CD4-positive, alpha-beta T cell treated with Interleukin-12 subunit alpha and Interleukin-12 subunit beta, for 1 hour (primary cell): Measurements from ENCODE around the gene DPH3.
"Not testable (repeated sequence)": the region's sequence is repeated elsewhere in the genome, so short reads cannot be mapped to it uniquely, and the experiment has no call there.

ENCODE experiments used
- DNase-seq: peaks from one replicate; pipeline ENCODE4 v3.0.0-alpha.2; 2020

The DPH3 gene

DNA sequence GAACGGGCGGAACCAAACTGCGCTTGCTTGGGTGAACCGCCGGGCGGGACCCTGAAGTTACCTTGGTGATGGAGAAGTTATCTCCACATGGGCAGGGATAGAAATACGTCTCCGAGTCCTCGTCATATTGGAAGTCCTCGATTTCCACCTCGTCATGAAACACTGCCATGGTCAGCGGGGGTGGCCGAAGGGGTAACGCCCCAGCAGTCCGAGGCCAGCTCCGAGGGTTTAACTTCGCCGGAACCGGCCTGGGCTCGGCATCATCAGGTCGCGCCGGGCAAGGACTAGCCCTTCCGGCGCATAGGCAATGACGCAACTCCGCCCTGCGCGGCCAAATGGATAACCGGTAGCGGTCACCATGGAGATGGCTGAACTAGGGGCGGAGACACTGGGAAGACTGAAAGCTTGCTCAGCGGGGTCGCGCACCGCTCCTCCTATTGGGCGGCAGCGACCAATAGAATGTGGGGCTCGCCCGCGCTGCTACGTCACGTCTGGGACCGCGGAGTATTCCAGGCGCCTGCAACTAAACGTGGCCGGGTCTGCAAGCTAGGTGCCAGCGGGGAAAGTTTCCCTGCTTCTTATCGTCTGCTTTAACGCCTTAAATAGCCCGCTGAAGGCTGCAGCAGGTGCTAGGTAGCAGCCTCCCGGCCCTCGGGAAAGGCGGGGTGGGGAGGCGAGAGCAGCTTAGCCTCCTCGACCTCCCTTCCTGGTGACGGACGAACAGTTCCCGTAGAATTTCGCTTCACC, at the start of gene DPH3, which contains the start of gene OXNAD1:
Gene DPH3, minus strand, starts transcription at position 236 of the 747 bp plus-strand sequence. Its CDS starts 67 bp downstream, at position 169.
Gene OXNAD1, plus strand, starts transcription at position 505 of the 747 bp plus-strand sequence. CDS start 5,741 bp downstream, outside the sequence.
- peak; percentile 99 for DNase-seq

DNA sequence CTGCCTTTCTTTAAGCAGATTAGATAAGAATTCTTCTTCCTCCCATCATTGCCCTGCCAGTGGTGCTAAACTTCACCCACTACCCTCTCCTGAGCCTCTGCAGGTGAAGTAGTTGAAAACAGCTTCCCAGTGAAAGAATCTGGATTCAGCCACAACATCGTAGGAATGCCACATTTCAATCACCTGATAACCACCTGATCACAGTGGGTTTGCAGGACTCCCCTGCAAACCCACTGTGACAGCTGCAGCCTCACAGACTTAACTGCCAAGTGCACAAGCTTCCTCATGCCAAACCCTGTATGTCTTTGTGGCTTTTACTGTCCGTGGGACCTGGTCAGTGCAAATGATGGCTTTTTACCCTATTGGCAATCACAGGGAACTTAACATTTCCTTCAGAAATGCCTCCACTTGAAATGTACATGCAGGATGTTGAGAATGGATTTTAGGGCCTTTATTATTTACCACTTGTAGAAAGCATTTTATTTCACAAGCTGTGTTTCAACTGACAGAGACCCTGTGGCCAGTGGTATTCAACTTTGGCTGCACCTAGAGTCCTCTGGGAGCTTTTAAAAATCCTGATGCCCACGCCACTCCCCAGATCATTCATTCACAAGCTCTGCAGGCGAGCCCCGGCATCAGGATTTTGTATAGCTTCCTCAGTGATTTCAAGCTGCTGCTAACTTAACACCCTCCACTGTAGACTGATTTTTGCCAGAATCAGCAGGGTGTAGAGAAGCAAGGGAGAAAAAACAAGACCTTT, 49.3 kb upstream of the DPH3 start:
- DNase-seq = no peak

DNA sequence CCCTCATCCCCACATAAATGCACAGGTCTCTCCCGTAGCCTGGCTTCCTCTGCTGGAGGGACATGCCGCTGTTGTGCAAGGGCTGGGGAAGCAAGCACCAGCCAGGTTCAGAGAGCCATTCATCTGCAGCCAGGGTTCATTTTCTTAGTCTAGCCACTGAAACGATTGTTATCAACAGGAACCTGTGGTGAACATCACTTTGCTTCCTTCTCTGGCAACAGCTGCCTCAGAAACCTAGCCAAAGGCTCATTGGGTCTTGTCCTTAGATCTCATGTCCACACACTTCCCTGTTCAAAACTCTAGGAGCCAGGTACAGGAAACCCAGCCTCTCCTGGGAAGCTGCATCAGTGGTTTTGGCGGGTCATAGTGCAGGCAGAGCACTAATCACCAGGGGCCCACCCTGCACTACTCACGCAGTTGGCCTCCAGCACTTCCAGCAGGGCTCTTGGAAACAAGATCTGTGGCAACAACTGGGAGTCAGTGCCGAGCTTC, 47.3 kb upstream of the DPH3 start:
- peak; percentile 74 for DNase-seq

DNA sequence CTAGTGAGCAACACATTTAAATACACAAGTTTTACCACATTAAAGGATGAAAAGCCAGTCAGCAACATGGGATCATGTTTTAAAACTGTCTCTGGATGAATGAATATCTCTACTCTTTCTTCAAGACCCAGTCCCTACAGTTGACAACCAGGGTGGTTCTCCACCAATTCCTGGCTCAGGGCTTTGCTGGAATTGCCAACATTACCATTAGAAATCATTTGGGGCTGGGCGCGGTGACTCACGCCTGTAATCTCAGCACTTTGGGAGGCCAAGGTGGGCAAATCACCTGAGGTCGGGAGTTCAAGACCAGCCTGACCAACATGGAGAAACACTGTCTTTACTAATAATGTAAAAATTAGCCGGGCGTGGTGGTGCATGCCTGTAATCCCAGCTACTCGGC, 45.7 kb upstream of the DPH3 start:
- DNase-seq = not testable (repeated sequence)

DNA sequence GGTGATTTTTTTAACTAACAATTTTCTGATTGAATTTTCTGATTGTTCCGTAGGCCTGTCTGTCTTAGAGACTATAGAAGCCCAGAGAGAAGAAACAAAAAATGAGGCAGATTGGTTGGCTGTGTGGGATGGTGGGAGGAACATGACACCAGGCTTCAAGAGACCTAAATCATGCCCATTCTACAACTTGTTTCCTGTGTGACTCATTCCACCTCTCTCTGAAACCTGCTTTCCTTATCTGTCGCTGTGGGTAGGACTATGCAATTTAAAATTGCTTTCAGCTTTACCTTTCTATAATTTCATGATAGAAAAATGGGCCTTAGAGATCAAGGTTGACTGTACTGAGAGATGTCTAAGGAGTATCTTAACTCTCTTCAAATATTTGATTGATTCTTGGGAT, 44.8 kb upstream of the DPH3 start:
- DNase-seq = peak; percentile 83

DNA sequence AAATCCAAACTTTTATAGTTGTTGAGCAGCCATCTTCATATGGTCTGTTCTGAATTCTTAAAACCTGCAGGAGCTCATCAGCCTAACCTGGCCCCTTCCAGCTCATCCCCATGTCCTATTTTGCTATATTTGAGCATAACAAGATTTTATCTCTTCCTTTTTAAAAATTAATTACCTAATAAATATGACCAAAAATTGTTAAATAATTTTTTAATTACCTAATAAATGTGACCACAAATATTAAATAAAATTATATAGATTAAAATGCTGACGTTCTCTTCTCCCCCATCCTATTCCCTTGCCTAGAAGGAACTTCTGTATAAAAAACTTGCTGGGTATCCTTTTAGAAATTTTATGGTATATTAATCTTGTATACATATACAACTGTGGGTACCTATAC, 44.0 kb upstream of the DPH3 start:
- DNase-seq = no peak

DNA sequence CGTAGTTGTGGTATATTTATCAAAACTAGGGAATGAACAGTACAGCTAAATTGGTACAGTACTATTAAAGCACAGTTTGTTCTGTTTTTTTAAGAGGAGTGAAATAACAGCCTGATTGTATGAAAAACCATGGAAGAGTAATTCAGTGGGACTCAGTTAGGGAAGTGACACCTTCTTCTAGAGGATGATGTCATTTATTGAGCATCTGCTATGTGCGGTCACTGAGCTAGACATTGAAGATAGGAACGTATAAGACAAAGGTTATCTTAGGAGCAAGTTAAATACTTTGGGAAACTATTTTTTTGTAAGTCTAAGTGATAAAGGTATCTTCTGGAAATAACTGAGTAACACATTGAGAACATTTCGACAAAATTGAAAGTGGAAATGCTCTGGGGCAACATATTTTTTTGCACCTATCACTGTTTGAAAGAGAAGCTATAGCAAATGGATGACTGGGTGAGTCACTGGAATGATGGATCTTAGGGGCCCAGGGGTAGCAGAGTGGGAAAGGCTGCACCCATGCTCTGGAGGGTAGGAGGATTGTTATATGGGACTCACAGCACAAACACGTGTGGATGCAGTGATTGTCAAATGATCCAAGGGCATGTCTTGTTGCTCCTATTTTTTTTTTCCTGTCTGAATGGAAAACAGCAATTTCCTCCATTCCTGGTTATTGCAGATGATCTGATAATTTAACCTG, 43.2 kb upstream of the DPH3 start:
- no peak for DNase-seq

DNA sequence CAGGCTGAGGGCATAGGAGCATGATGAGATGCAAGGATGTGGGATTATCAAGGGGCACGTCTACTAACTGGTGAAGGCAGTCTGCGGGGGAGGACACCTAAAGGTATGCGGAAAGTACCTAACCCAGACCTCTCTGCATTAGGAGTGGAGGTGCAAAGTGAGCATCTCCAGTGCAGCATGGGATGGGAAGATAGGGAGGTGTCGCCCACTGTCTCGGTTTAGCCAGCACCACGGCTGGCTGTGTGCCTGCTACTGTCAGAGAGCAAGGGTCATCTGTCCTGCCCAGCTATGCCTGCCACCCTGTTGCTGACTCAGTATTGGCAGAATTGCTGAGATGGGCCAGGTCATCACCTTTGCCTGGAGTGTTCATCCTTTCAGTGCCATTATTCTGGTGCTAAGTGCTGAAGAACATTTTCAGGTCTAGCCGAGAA, 40.4 kb upstream of the DPH3 start:
- DNase-seq = peak; percentile 66

DNA sequence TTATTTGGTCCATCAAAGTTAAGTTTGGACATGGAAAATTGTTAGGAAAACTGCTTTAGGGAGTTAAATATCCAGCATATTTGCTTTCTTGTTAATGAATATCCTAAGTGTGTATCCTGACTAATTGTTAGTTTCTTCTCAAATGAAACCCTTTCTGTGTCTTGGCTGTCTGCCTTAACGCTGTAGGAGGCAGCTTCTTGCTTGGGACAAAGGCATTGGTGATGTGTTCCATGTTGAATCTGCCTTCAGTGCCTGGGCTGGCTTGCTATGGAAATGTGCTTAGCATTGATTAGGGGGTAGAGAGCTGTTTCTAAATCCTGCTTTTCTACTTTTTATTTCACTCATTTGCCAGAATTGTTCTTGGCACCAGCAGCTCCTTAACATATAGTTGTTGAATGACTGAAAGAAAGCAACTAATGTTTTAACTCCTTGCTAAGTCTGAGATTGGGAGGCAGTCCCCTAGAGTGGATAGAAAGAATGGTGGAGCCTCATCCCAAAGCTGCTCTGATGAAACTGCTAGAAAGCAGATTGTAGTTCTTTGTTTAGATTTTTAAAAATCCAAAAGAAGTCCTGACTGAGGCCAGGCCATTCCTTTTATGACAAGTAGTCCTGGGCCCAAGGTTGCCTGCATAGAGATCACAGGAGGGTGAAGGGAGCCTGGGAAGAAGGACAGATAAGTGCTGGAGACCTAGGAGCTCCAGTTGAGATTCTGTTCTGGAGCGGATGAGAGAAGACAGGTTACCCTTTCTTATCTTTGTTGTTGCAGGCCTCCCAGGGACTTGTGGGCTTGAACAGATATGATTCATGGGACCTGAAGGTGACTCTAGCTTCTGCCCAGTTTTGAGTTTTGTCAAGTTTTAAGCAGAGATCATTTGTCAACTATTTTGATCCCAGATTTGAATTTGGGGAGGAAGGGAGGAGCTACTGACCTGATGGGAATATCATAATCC, 39.6 kb upstream of the DPH3 start:
- no peak for DNase-seq

DNA sequence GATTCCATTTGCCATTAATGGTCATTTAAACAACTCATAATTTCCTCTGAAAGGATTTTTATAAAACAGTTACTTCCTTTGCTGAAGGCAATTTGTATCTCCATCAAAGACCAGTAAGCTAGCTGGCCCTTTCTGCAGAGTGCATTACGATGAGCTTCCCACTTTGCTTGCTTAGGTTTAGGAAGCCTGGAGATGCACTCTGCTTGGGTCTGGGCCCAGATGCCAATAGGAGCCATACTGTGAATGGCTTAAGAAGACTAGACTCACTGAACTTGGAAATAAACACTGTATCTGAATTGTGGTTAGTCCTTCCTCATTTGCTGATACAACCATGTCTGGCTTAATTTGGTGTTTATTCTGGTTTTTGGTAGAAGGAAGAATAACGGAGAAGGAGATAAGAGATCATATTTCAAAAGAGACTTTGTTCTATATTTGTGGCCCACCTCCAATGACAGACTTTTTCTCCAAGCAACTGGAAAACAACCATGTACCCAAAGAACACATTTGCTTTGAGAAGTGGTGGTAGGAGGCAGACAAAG, 38.4 kb upstream of the DPH3 start:
- no peak for DNase-seq

DNA sequence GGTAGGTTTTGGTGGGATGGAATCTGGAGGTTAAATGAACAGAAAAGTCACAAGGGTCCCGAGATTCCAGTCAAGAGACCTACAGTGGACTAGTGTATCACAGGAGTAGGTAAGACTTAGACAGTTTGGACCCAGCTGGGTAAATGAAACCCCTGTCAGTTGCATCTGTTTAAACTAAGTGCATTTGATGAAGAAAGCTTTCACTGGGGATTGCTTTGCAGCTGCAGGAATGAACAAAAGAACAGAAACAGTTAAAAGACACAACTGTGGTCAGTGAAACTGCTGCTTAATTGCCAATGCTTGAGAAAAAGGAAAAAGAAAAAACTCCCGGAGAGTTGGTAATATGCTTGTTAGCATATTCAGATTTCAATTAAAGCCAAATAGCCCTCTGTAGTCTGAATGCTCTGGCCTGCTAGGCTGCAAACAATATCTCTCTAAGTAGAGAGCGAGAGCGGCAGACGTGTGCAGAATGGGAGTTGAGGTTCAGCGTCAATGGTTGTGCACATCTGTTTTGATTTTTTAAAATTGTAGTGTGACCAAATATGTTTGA, 37.4 kb upstream of the DPH3 start:
- no peak for DNase-seq

DNA sequence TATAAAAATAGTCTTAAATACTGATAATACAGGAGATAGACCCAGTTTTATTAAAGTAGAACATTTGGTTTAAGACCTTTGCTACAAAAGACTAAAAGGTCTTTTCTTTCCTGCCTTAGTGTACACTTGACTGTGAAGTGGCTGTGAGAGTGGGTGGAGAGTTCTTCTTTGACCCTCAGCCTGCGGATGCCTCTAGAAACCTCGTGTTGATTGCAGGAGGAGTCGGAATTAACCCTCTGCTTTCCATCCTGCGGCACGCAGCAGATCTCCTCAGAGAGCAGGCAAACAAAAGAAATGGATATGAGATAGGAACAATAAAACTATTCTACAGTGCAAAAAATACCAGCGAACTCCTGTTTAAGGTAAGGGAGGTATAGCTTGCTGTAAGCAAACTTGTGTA, 36.8 kb upstream of the DPH3 start:
- DNase-seq = peak; percentile 40

DNA sequence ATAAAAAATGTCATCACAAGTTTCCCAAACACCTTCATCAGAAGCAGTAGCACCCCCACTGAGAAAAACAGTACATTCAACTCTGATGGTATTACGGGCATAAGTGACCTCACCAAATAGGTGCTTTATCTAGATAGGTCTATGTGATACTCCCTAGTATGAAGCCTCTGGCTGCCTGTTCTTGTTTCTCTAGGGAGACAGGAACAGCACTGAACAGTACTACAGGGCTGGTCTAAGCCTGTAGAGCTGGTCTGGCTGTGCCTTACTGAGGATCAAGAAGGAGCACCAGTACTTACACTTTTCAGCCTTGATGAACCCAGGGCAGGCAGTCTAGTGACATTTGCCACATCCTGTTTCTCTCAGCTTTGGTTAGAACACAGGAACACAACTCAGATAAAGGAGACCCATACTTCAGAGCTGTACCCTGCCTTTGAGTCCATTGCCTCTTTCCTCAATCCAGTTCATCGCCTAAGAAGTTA, 36.2 kb upstream of the DPH3 start:
- peak; percentile 77 for DNase-seq

DNA sequence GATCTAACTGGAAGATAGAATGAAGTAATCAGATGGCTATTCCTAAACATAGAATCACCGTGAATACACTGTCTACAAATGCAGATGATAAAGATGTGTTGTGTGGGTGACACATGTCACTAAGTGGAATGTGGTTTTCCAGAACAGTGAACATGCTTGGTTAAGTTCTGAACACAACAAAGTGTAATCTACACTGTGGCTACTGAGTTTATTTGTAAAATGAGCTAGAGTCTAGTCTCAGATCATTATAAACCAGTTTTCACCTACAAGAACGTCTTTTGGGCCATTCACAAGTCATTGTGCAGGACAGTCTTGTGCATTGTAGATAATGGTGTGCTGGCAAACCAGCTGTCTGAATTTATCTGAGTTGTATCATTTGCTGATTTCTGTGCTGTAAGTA, 35.6 kb upstream of the DPH3 start:
- peak; percentile 51 for DNase-seq

DNA sequence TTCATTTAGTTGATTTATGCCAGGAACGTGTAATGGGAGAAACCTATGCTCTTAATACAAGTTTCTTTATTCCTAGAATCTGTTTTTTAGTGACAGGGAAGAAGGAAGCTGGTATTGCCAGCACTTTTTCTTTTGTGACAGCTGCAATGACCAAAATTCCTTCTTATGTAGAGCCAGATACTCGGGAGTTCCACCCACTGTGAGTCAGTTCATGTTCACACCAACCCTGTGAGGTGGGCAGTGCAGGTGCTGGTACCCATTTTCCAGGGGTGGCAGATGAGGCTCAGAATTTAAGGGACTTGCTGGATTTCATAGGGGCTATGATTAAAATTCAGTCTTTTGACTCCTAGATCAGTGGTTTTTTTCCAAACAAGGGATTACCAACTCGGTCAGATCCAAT, 35.0 kb upstream of the DPH3 start:
- DNase-seq = no peak

DNA sequence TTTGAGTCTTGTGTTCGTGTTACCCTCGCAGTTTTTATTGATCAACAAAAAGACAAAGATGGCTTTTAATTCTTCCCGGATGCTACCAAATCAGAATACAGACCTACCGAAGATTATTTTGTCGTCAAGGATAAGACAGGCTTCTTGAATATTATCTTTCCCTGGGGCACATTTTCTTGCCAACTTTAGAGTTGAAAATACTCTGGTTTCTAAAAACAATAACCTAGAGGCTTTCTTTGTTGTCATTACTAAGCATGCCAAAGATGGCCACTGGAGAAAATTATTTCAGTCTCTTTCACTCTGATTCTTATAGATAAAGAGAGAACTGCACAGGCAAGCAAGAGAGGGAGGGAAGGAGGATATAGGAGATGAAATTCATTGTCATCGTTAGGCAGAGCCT, 34.1 kb upstream of the DPH3 start:
- no peak for DNase-seq

DNA sequence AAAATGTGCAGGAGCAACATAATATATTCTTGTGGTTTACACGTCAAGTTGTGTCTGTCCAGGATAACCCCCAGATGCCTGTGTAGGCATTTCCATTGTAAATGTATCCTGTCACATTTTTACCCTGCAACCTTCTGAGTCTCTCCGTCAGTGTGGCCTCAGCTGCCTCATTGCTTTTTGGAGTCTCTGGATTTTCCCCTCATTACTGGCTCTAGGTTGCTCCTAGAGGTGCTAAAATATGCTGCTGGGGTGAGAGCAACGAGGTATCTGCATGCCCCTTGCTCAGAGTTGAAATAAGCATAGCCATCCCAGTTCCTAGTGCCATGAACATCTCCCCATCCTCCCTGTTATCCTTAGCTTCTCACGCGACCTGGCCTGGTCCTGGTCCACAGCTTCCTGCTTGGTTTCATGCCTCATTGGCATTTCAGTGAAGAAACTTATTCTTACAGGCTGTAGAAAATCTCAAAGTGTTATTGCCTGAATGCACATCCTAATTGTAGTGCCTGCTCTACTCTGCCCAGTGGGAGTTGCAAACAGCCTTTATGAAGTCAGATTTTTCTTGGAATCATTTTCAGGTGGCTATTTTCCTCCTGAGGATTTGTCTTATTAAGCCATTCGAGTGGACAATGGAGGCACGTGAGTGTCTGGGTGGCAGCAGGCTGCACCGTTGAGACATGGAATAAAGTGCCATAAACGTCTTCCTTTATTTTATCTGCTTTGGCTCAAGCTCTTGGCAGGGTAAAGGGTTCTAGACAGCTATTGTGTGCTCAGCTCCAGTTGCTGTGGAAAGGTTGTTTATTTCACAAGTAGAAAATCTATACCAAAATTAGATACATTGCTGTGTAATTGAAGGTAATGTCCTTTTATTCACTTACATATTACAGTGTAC, 33.5 kb upstream of the DPH3 start:
- no peak for DNase-seq

DNA sequence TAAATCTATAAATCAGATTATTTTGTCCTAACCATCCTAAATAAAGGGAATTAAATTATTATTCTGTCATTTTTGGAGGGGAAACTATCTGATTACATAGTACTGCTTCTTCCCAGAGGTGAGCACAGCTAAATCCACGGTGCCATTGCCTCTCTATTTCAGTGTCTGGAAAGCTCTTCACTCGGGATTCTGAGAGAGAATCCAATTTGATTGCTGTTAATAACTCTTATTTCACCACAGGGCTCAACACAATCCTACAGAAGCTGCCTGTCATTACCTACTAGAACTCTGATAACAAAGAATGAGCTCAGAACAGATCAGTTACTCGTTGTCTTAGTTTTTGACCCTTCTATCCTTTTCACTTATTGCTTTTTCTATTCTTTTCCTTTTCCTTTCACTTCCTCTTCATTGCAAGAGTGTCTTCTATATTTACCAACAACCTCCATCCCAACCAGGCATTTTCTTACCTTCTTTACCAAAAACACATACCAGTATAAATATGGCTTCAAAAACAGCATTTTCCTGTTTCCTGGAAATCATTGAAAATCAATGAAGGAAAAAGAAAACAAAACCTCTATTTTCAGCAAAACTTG, 30.7 kb upstream of the DPH3 start:
- no peak for DNase-seq

DNA sequence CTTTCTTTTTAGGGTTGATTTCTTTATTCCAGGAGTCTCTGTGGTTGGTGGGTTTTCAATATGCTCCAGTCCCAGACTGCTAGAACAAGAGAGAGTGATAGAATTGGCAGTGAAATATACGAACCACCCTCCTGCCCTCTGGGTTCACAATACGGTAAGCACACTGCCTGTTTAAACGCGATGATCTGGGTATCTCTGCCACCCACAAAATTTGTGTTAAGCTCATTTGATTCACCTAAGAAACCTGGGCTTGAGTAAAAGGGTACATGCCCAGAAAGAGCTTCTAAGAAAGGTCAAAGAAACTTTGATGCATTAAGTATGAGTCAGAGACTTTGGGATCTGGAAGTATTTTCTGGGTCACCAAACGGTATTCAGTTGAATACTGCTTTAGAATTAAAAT, 30.1 kb upstream of the DPH3 start:
- DNase-seq = no peak

DNA sequence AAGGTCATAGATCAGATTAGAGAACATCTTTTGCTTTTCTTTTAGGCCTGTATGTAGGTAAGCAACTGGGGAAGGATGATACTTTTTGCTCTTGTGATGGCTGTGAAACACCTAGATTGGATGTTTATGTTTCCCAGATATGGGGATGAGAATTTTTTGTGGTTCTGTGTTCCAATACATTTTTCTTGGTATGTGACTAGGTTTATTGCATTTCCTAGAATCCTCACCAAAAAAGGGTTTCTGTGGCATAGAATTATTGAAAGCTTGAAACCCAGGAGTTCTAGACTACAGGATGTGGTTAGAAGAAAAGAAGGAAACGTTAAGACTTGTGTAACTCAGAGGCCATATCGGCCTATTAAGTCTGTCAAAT, 26.1 kb upstream of the DPH3 start:
- DNase-seq = peak; percentile 48
